SH-SY5Y (cell line): ENCODE results near the gene SERPIND1.

ENCODE experiments used
- GATA2 ChIP-seq: IDR thresholded peaks from 2 replicates; pipeline ENCODE4 v1.6.1; 2011; ENCODE audit warnings: mild to moderate bottlenecking, low read depth, low read length
- GATA3 ChIP-seq: IDR thresholded peaks from 2 replicates; pipeline ENCODE4 v1.6.1; 2011; ENCODE audit warnings: low read depth, mild to moderate bottlenecking, low read length, moderate library complexity

GRCh38 chr22:20833225-20833665 lies 59.3 kb downstream of the SERPIND1 start:
- no peak for TF ChIP-seq GATA2
- TF ChIP-seq GATA3, result no peak
